ENCODE results near the gene ACVR2B.

- TF ChIP-seq SIN3A (IDR thresholded peaks at IDR 0.05; ENCODE audit: borderline replicate concordance, insufficient read depth, low read length) (no peak), POLR2AphosphoS5 (IDR thresholded peaks at IDR 0.05; ENCODE audit: low read depth, low read length) (no peak), TAF1 (IDR thresholded peaks at IDR 0.05; ENCODE audit: borderline replicate concordance, insufficient read depth, low read length) (no peak), REST (IDR thresholded peaks at IDR 0.05; ENCODE audit: insufficient read depth in 1 of 2, low read depth in 2 of 2, low read length in 2 of 2) (no peak)
These were observed 47.2 kb downstream of the ACVR2B start for GRCh38 chr3:38500688-38501417.

Data from PFSK-1 (cell line).